Right renal cortex interstitium (tissue), 3 donors: ENCODE results near the gene FTSJ3. TPM values are rescaled to one million over a fixed set of nuclear protein-coding genes. Genes with fewer than 3 reads are reported as not detected.
A peak's percentile ranks its signal among the peaks of the same experiment; 100 is the strongest.
"Not testable (repeated sequence)": the region's sequence is repeated elsewhere in the genome, so short reads cannot be mapped to it uniquely, and the experiment has no call there.

Experiments used
- DNase-seq, 3 donors: peaks; one replicate each; pipeline ENCODE4 v3.0.0-alpha.2; 2013; ENCODE audit warnings: low read depth in 3 of 3, low spot score in 2 of 3
- polyA plus RNA-seq, 3 donors: library from polyadenylated mRNA; unstranded; fragments of 120-200 nt; gene quantifications; one replicate each; pipeline ENCODE4 v1.2.1, GENCODE V29; 2013; ENCODE audit not compliant: insufficient read length in 3 of 3

Gene FTSJ3
- polyA plus RNA-seq, 3 donors = 53.1 to 76.9 (median 69.5) TPM

- DNase-seq = not testable (repeated sequence)
Observed at GRCh38 chr17:63796375-63796774, 31.1 kb downstream of the FTSJ3 start.

- DNase-seq = no peak
Observed at GRCh38 chr17:63792055-63792729, 35.3 kb downstream of the FTSJ3 start.

GRCh38 chr17:63790057-63790456 lies 37.4 kb downstream of the FTSJ3 start:
- DNase-seq = no peak

- no peak for DNase-seq
Observed at GRCh38 chr17:63786971-63787711, 40.3 kb downstream of the FTSJ3 start.

- DNase-seq = no peak
Observed at GRCh38 chr17:63786117-63786516, 41.3 kb downstream of the FTSJ3 start.

GRCh38 chr17:63785556-63785955 lies 41.9 kb downstream of the FTSJ3 start:
- no peak for DNase-seq

GRCh38 chr17:63783522-63783921 lies 43.9 kb downstream of the FTSJ3 start:
- DNase-seq = no peak

- DNase-seq = no peak
Observed at GRCh38 chr17:63780928-63781327, 46.5 kb downstream of the FTSJ3 start.

- no peak for DNase-seq
Observed at GRCh38 chr17:63780507-63780906, 47.0 kb downstream of the FTSJ3 start.

GRCh38 chr17:63775420-63775819 lies 52.0 kb downstream of the FTSJ3 start:
- DNase-seq = no peak

GRCh38 chr17:63774969-63775265 lies 52.5 kb downstream of the FTSJ3 start:
- DNase-seq = peak in 1 of 3 donors; percentile 8

- peak in 1 of 3 donors; percentile 36 for DNase-seq
Observed at GRCh38 chr17:63774141-63774968, 53.1 kb downstream of the FTSJ3 start, which contains the start of gene DDX42. Gene DDX42 (plus strand): TSS chr17:63774170. CDS start chr17:63787050, 12,880 bp downstream.

- peak; percentile 97 to 99 (median 99) for DNase-seq
Observed at GRCh38 chr17:63773272-63774140, 54.0 kb downstream of the FTSJ3 start, which contains the start of gene CCDC47. Gene CCDC47 (minus strand): TSS chr17:63773597. CDS start chr17:63766175, 7,422 bp downstream.

GRCh38 chr17:63772801-63773271 lies 54.6 kb downstream of the FTSJ3 start:
- DNase-seq = peak in 2 of 3 donors; percentile 24 to 41

Other genes with a start within 250 kb of the FTSJ3 start
- 10 to 100 TPM; 27.1 to 28.2 (median 27.7) TPM for gene TACO1, start 226.8 kb downstream of the FTSJ3 start, polyA plus RNA-seq
- gene MAP3K3, start 205.2 kb downstream of the FTSJ3 start, polyA plus RNA-seq = 10 to 100 TPM; 26.3 to 27.9 (median 27.2) TPM
- 10 to 100 TPM; 21.5 to 23.1 (median 22.3) TPM for gene LIMD2, start 127.5 kb downstream of the FTSJ3 start, polyA plus RNA-seq
- 10 to 100 TPM; 41.0 to 43.9 (median 41.8) TPM for gene STRADA, start 85.9 kb downstream of the FTSJ3 start, polyA plus RNA-seq
- 100 to 1,000 TPM; 116 to 129 (median 127) TPM for gene CCDC47, start 54.1 kb downstream of the FTSJ3 start, polyA plus RNA-seq
- 100 to 1,000 TPM; 154 to 189 (median 172) TPM for gene DDX42, start 53.5 kb downstream of the FTSJ3 start, polyA plus RNA-seq
- 100 to 1,000 TPM; 191 to 203 (median 198) TPM for gene PSMC5, start 232 bp downstream of the FTSJ3 start, polyA plus RNA-seq
- gene SMARCD2, start 15.0 kb upstream of the FTSJ3 start, polyA plus RNA-seq = 10 to 100 TPM; 52.7 to 56.1 (median 53.4) TPM
- gene CSH2, start 46.0 kb upstream of the FTSJ3 start, polyA plus RNA-seq = 1 to 10 TPM in 2 of 3 donors, not detected in 1; 1.2 to 2.2 TPM
- gene GH2, start 54.3 kb upstream of the FTSJ3 start, polyA plus RNA-seq = not detected
- 1 to 10 TPM in 2 of 3 donors, under 1 TPM in 1; 0.40 to 7.5 (median 3.4) TPM for gene CSH1, start 68.9 kb upstream of the FTSJ3 start, polyA plus RNA-seq
- not detected for gene CSHL1, start 83.6 kb upstream of the FTSJ3 start, polyA plus RNA-seq
- gene GH1, start 91.2 kb upstream of the FTSJ3 start, polyA plus RNA-seq = not detected
- 1 to 10 TPM; 2.8 to 4.4 (median 3.5) TPM for gene CD79B, start 104.7 kb upstream of the FTSJ3 start, polyA plus RNA-seq
- gene SCN4A, start 145.3 kb upstream of the FTSJ3 start, polyA plus RNA-seq = 1 to 10 TPM in 1 of 3 donors, under 1 TPM in 2; 0.85 to 1.3 (median 0.87) TPM
- 1 to 10 TPM; 2.3 to 3.4 (median 2.9) TPM for gene PRR29, start 170.7 kb upstream of the FTSJ3 start, polyA plus RNA-seq
- gene ICAM2, start 193.0 kb upstream of the FTSJ3 start, polyA plus RNA-seq = 10 to 100 TPM; 29.8 to 33.4 (median 31.2) TPM